Pancreas (tissue), 10 donors: ENCODE data around the gene DCDC2C. TPM values are rescaled to one million over a fixed set of nuclear protein-coding genes. Genes with fewer than 3 reads are reported as not detected.

ENCODE experiments used
- ATAC-seq, 4 donors: fragments of 200-7000 bp; cut with Tn5 transposase; one replicate each; pipeline versions ENCODE4 v1.8.0 to v1.9.1; 2020; ENCODE audit warnings: mild to moderate bottlenecking in 4 of 4, moderate library complexity in 4 of 4
- DNase-seq, 6 donors: peaks; one replicate each; pipeline ENCODE4 v3.0.0-alpha.2; 2020
- FAIRE-seq: peaks from 2 replicates; lab custom pipeline; 2012; peaks lifted over from hg19 to GRCh38; lab: Jason Lieb, UNC
- H3K27ac ChIP-seq, 4 donors: fragments of 200-600 bp; sonication (generic); 1 replicate in 3 of 4; 2 replicates in 1 of 4; pipeline versions ENCODE4 v1.5.0 to v1.8.0; 2020
- H3K27me3 ChIP-seq, 4 donors: fragments of 200-600 bp; one replicate each; pipeline ENCODE4 v1.8.0; 2021
- H3K36me3 ChIP-seq, 3 donors: fragments of 200-600 bp; sonication (generic) in 1 of 3; one replicate each; pipeline versions ENCODE4 v1.5.0 to v1.8.0; 2020 to 2021
- H3K4me1 ChIP-seq, 3 donors: fragments of 200-600 bp; one replicate each; pipeline ENCODE4 v1.8.0; 2021
- H3K4me3 ChIP-seq, 4 donors: fragments of 200-600 bp; sonication (generic) in 2 of 4; one replicate each; pipeline versions ENCODE4 v1.5.0 to v1.8.0; 2020 to 2021
- H3K9me3 ChIP-seq, 4 donors: fragments of 200-600 bp; one replicate each; pipeline ENCODE4 v1.8.0; 2021
- WGBS, 2 donors: extraction: QIAGEN DNeasy Blood & Tissue Kit; methylation state at CpG; one replicate each; pipeline ENCODE4 v1.1.7; 2013; 5-methylcytosine and 5-hydroxymethylcytosine counted together
- intact Hi-C, 3 donors: fragments of 100-400 bp; cut with DNase I; formaldehyde crosslinking; loops; one replicate each; pipeline versions ENCODE4 v1.11.1 to v1.14.2; 2022
- polyA plus RNA-seq, 2 donors: library from polyadenylated mRNA; stranded (reverse); fragments of 200-250 nt; gene quantifications; one replicate each; pipeline ENCODE4 v1.2.3, GENCODE V29; 2013
- total RNA-seq, 6 donors: library from RNA; stranded (reverse); fragmentation: NEBNext Ultra II Directional in 4 of 6; extraction: Animal tissue kit (Norgen Biotek cat#: 25700) in 4 of 6; gene quantifications; one replicate each; pipeline versions ENCODE4 v1.2.1 to v1.2.4, GENCODE V29; 2021 to 2023
- TF ChIP-seq, protein P1 (sequence below), 4 donors: fragments of 200-600 bp; sonication (generic) in 3 of 4; IDR thresholded peaks; one replicate each; pipeline versions ENCODE4 v1.5.0 to v1.8.0; 2021; ENCODE audit warnings: antibody characterized with exemption in 4 of 4
- donor health status: healthy with polysubstance abuse.
- donor health status: DM: no; HTN: no; CAD: no; lungs with moderate emphysema.
- donor health status: DM: no; HTN: no; CAD: no.
- donor health status: control.
- donor health status: control.
- donor health status: Bipolar disorder and iron deficiency.
- donor health status: DM: yes; HTN: yes; CAD: no.
- donor health status: DM: no; HTN: no; CAD: no.
- donor health status: DM: no; HTN: no; CAD: no.
- donor health status: DM: yes; HTN: yes; CAD: no.

DCDC2C gene
- total and polyA plus RNA-seq, 8 donors, result not detected

DNA sequence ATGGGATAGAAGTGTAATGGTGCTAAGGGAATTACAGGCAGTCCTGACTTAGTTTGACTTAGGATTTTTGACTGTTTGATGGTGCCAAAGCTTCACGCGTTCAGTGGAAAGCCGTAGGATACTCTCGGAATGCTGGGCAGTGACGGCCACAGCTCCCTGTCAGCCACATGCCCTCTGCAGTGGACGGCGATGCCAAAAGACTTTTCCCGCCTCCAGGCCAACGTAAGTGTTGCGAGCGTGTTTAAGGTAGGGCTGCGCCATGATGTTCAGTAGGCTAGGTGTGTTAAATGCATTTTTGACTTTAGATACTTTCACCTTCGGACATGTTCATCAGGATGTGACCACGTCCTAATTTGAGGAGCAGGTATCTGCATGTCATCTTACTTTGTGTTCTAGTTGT is 63.4 kb downstream of the DCDC2C start:
- intact Hi-C loops, result no loop called here

GRCh38 chr2:3768960-3769765 is 65.8 kb downstream of the DCDC2C start:
- Histone ChIP-seq H3K9me3 (no peaks in the 10 kb centered on the region), H3K27ac (no peak overlapping the region), H3K36me3 (no peaks in the 10 kb centered on the region), H3K4me3 (no peak overlapping the region), H3K4me1 (no peaks in the 10 kb centered on the region), H3K27me3 (no peaks in the 10 kb centered on the region)
- intact Hi-C loops, result no loop called here
- DNase-seq (no peak), ATAC-seq (no peak), FAIRE-seq (no peak)
- TF ChIP-seq, protein P1, sequence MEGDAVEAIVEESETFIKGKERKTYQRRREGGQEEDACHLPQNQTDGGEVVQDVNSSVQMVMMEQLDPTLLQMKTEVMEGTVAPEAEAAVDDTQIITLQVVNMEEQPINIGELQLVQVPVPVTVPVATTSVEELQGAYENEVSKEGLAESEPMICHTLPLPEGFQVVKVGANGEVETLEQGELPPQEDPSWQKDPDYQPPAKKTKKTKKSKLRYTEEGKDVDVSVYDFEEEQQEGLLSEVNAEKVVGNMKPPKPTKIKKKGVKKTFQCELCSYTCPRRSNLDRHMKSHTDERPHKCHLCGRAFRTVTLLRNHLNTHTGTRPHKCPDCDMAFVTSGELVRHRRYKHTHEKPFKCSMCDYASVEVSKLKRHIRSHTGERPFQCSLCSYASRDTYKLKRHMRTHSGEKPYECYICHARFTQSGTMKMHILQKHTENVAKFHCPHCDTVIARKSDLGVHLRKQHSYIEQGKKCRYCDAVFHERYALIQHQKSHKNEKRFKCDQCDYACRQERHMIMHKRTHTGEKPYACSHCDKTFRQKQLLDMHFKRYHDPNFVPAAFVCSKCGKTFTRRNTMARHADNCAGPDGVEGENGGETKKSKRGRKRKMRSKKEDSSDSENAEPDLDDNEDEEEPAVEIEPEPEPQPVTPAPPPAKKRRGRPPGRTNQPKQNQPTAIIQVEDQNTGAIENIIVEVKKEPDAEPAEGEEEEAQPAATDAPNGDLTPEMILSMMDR (IDR thresholded peaks at IDR 0.05), result no peak
- 63 to 81% methylated on average over 21 of the region's 21 CpGs for WGBS, 2 donors

More for the DNA sequence above, 63.4 kb downstream of the DCDC2C start:
- no peak for FAIRE-seq
- Histone ChIP-seq H3K4me1 (no peaks in the 10 kb centered on the region), H3K4me3 (no peak overlapping the region), H3K9me3 (no peaks in the 10 kb centered on the region), H3K36me3 (no peaks in the 10 kb centered on the region), H3K27me3 (no peaks in the 10 kb centered on the region), H3K27ac (no peak overlapping the region)
- TF ChIP-seq, protein P1 (IDR thresholded peaks at IDR 0.05), result no peak
- no peak for ATAC-seq
- 69 to 80% methylated on average over 14 of the region's 14 CpGs for WGBS, 2 donors
- no peak for DNase-seq

DNA sequence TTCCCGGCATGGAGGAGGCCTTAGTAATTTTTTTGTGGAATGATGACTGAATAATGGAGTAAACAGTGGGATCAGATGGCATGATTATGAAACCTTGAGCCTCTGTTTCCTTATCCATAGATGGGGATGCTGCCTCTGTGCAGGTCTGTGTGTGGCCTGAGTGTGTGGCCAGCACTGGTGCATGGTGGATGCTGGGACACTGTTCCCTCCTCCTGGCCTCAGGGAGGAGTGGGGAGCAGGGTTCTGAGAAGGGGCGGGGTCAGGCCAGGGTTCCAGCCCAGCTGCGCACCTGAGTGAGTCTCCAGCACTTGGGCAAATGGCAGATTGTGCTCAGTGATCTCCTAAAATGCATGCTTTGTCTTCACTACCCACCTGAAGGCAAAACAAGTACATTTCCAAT is 66.4 kb downstream of the DCDC2C start:
- WGBS, 2 donors, result 48 to 52% methylated on average over 3 of the region's 3 CpGs
- TF ChIP-seq, protein P1 (IDR thresholded peaks at IDR 0.05), result no peak
- no peak overlapping the region for H3K27ac ChIP-seq
- no peak for DNase-seq
- FAIRE-seq, result no peak
- H3K9me3 ChIP-seq, result no peaks in the 10 kb centered on the region
- no peak overlapping the region for H3K4me3 ChIP-seq
- intact Hi-C loops, result no loop called here
- no peaks in the 10 kb centered on the region for H3K4me1 ChIP-seq
- H3K36me3 ChIP-seq, result no peaks in the 10 kb centered on the region
- no peak for ATAC-seq
- H3K27me3 ChIP-seq, result no peaks in the 10 kb centered on the region

DNA sequence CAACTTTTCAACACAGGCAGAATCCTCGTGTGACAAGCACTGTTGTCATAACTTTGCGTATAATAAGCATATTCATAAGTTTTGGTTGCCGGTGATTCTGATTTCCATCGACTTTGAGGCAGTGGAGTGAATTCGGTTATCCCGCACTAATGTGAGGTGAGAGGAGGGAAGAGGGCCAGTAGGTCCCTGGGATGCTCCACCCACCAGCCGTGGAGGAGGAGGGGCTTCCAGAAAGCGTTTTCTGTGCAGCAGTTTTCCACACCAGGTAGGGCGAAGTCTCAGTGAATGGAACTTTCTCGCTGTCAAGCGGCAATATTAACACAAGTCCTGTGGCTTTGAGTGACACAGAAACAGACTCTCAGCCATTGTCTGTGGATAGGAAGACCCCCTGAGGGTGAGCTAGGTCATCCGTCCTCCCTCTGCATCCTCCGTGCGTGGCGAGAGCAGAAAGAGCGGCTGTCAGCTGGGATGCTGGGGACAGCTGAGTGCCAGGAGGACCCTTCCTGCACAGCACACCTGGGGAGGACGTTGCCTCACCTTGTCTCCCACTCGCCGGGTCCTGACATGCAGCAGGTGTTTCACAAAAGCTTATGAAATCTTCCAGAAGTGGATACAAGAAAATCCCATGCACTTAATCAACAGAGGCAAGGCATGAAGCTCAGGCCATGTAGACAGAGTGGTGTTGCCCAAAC is 67.5 kb downstream of the DCDC2C start:
- DNase-seq (no peak), ATAC-seq (no peak), FAIRE-seq (no peak)
- Histone ChIP-seq H3K27ac (no peak overlapping the region), H3K36me3 (no peaks in the 10 kb centered on the region), H3K4me1 (no peaks in the 10 kb centered on the region), H3K4me3 (no peak overlapping the region), H3K9me3 (no peaks in the 10 kb centered on the region), H3K27me3 (no peaks in the 10 kb centered on the region)
- 57 to 71% methylated on average over 19 of the region's 19 CpGs for WGBS, 2 donors
- TF ChIP-seq, protein P1 (IDR thresholded peaks at IDR 0.05), result no peak
- intact Hi-C loops, result no loop called here

GRCh38 chr2:3771576-3771975 is 68.2 kb downstream of the DCDC2C start:
- H3K27me3 ChIP-seq, result no peaks in the 10 kb centered on the region
- TF ChIP-seq, protein P1 (IDR thresholded peaks at IDR 0.05), result no peak
- no peaks in the 10 kb centered on the region for H3K4me1 ChIP-seq
- H3K9me3 ChIP-seq, result no peaks in the 10 kb centered on the region
- intact Hi-C loops, result no loop called here
- ATAC-seq (no peak), FAIRE-seq (no peak), DNase-seq (no peak)
- H3K27ac ChIP-seq, result no peak overlapping the region
- H3K4me3 ChIP-seq, result no peak overlapping the region
- no peaks in the 10 kb centered on the region for H3K36me3 ChIP-seq
- WGBS, 2 donors, result 62 to 83% methylated on average over 13 of the region's 13 CpGs
